ENCODE data around the gene RALB. TPM values are rescaled to one million over a fixed set of nuclear protein-coding genes. Genes with fewer than 3 reads are reported as not detected.
"Not testable (repeated sequence)": the region's sequence is repeated elsewhere in the genome, so short reads cannot be mapped to it uniquely, and the experiment has no call there.

The RALB gene
- total RNA-seq, 4 donors from 2014 or later, result 20.1 to 45.0 (median 30.4) TPM

DNA sequence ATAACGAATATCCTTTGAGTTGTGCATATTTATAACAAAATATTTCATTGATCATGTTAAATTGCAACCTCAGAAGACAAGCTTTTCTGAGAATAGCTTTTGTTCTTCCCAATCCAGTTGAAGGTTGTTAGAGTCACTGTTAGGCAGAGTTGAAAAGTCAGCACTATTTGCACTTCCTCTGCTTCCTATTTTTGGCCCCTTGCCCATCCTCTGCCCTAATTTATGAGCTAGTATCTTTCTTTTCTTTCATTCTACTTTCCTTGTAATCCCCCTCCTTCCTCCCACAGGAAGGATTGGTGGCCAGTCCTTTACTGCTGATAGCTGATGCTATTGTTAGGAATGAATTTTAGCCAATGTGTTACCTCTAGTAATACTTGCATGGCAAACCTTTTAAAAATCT, 4.9 kb downstream of the RALB start:
- Histone ChIP-seq H3K4me3 (no peak overlapping the region), H3K27me3 (no peaks in the 10 kb centered on the region), H3K9me3 (no peaks in the 10 kb centered on the region), H3K36me3 (no peaks in the 10 kb centered on the region), H3K27ac (no peak overlapping the region), H3K4me1 (peaks cover 13 to 25% of the 10 kb centered on the region in 2 donors)
- TF ChIP-seq CTCF (IDR thresholded peaks at IDR 0.05 in 4 of 5, conservative IDR thresholded peaks at IDR 0.05 in 1 of 5), result no peak
- TF ChIP-seq POLR2A (IDR thresholded peaks at IDR 0.05), result no peak
- DNase-seq (no peak), ATAC-seq (no peak)
- in situ Hi-C loops (cut with MboI; ENCODE audit: low sequenced_read_pairs in 4 of 4), result no loop called here
- intact Hi-C loops (cut with DNase I; ENCODE audit: low total_unique reads), result loop anchor here (10.0 kb wide), 1 partner anchor 417 kb away; no protein-coding TSS in a partner anchor

DNA sequence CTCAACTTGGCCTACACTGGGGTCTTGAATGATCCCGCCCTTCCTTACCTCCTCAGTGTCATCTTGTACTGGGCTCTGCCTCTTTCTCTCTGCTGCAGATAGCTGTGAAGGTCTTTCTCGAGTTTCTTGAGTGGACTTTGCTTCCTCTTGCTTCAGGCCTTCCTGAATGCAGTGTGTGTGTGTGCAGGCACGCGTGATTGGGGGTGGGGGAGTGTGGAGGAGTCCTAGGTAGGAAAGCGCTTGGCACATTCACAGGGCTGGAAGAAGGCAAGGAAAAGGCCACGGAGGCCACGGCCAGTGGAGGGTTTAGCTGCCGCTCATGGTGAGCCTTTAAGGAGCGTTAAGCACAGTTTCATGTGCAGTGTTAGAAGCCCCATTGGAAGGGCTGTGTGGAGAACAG, 5.5 kb downstream of the RALB start:
- H3K9me3 ChIP-seq, result no peaks in the 10 kb centered on the region
- in situ Hi-C loops (cut with MboI; ENCODE audit: low sequenced_read_pairs in 4 of 4), result no loop called here
- H3K4me1 ChIP-seq, result peaks cover 13 to 25% of the 10 kb centered on the region in 2 donors

DNA sequence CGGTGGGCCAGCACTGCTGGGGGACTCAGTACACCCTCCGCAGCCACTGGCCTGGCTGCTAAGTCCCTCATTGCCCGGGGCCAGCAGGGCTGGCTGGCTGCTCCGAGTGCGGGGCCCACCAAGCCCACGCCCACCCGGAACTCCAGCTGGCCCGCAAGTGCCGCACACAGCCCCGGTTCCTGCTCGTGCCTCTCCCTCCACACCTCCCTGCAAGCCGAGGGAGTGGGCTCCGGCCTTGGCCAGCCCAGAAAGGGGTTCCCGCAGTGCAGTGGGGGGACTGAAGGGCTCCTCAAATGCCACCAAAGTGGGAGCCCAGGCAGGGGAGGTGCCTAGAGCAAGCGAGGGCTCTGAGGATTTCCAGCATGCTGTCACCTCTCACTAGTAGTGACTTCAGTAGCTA, 7.3 kb downstream of the RALB start:
- ATAC-seq; H3K27me3 ChIP-seq; H3K27ac ChIP-seq; H3K9me3 ChIP-seq; H3K4me3 ChIP-seq; in situ Hi-C loops (cut with MboI; ENCODE audit: low sequenced_read_pairs in 4 of 4); DNase-seq; H3K36me3 ChIP-seq: not testable (repeated sequence)
- peaks cover 4 to 13% of the 10 kb centered on the region in 2 donors for H3K4me1 ChIP-seq
- intact Hi-C loops (cut with DNase I; ENCODE audit: low total_unique reads), result loop anchor here (10.0 kb wide), 1 partner anchor 415 kb away; no protein-coding TSS in a partner anchor

More for the DNA sequence above, 5.5 kb downstream of the RALB start:
- TF ChIP-seq CTCF (IDR thresholded peaks at IDR 0.05 in 4 of 5, conservative IDR thresholded peaks at IDR 0.05 in 1 of 5) (no peak), POLR2A (IDR thresholded peaks at IDR 0.05) (no peak)
- no peak overlapping the region for H3K4me3 ChIP-seq
- H3K27ac ChIP-seq, result no peak overlapping the region
- no peak for ATAC-seq
- no peaks in the 10 kb centered on the region for H3K36me3 ChIP-seq
- intact Hi-C loops (cut with DNase I; ENCODE audit: low total_unique reads), result loop anchor here (10.0 kb wide), 1 partner anchor 417 kb away; no protein-coding TSS in a partner anchor
- H3K27me3 ChIP-seq, result no peaks in the 10 kb centered on the region
- no peak for DNase-seq

DNA sequence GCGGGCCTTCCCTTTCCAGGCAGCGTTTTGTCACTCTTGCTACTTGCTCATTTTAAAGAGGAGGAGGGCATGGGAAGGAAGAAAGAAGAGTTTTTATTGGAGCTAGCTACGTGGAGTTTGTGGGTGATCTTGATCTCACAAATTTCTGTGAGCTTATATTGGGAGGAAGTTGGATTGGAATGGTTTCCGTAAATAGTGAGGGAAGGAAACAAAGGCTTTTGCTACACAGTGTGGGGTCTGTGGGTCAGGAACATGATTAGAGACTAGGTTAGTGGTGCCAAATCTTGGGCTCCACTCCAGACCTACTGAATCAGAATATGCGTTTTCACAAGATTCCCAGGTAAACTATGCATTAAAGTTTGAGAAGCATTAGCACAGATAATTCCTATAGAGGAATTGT, 8.1 kb downstream of the RALB start:
- Histone ChIP-seq H3K27me3 (no peaks in the 10 kb centered on the region), H3K9me3 (no peaks in the 10 kb centered on the region), H3K4me3 (no peak overlapping the region), H3K4me1 (peaks cover 4 to 5% of the 10 kb centered on the region in 2 donors), H3K36me3 (no peaks in the 10 kb centered on the region), H3K27ac (peak overlapping the region in 2 of 4 donors; percentile 10 to 11)
- no peak for TF ChIP-seq CTCF (IDR thresholded peaks at IDR 0.05 in 4 of 5, conservative IDR thresholded peaks at IDR 0.05 in 1 of 5)
- TF ChIP-seq POLR2A (IDR thresholded peaks at IDR 0.05), result no peak
- in situ Hi-C loops (cut with MboI; ENCODE audit: low sequenced_read_pairs in 4 of 4), result no loop called here
- DNase-seq (no peak), ATAC-seq (no peak)
- intact Hi-C loops (cut with DNase I; ENCODE audit: low total_unique reads), result no loop called here

- no peak overlapping the region for H3K4me3 ChIP-seq
- peaks cover 4 to 5% of the 10 kb centered on the region in 2 donors for H3K4me1 ChIP-seq
- no peak overlapping the region for H3K27ac ChIP-seq
- TF ChIP-seq CTCF (IDR thresholded peaks at IDR 0.05 in 4 of 5, conservative IDR thresholded peaks at IDR 0.05 in 1 of 5), result no peak
- TF ChIP-seq POLR2A (IDR thresholded peaks at IDR 0.05), result no peak
- in situ Hi-C loops (cut with MboI; ENCODE audit: low sequenced_read_pairs in 4 of 4) (no loop called here), intact Hi-C loops (cut with DNase I; ENCODE audit: low total_unique reads) (no loop called here)
- no peaks in the 10 kb centered on the region for H3K9me3 ChIP-seq
- ATAC-seq, result no peak
- DNase-seq, result no peak
- no peaks in the 10 kb centered on the region for H3K27me3 ChIP-seq
- no peaks in the 10 kb centered on the region for H3K36me3 ChIP-seq
These were observed 8.8 kb downstream of the RALB start for GRCh38 chr2:120261387-120262006.
